PFSK-1 (cell line): ENCODE data around the gene HOXC4.

ENCODE experiments used
- FOXP2 ChIP-seq: optimal IDR thresholded peaks from 2 replicates; pipeline ENCODE3; 2011; ENCODE audit warnings: borderline replicate concordance, control low read depth, inconsistent platforms; ENCODE audit not compliant: insufficient read depth; ENCODE audit errors: extremely low read length, extremely low read depth
- POLR2AphosphoS5 ChIP-seq: IDR thresholded peaks from 2 replicates; pipeline ENCODE4 v1.6.1; 2012; ENCODE audit warnings: low read depth, mild to moderate bottlenecking, control low read depth, low read length, moderate library complexity
- SIN3A ChIP-seq: IDR thresholded peaks from 2 replicates; pipeline ENCODE4 v1.6.1; 2012; ENCODE audit warnings: mild to moderate bottlenecking, low read length, moderate library complexity, borderline replicate concordance; ENCODE audit not compliant: insufficient read depth
- TAF1 ChIP-seq: IDR thresholded peaks from 2 replicates; pipeline ENCODE4 v1.6.1; 2012; ENCODE audit warnings: low read length, control low read depth, borderline replicate concordance; ENCODE audit not compliant: insufficient read depth
- TF ChIP-seq, protein P1 (sequence below), 2 experiments: IDR thresholded peaks; 2 replicates each; pipeline versions ENCODE4 v1.6.1 to v1.8.0; 2011 to 2012; ENCODE audit warnings: low read depth in 2 of 2, low read length in 2 of 2, control low read depth in 1 of 2, inconsistent platforms in 1 of 2, mild to moderate bottlenecking in 1 of 2, moderate library complexity in 1 of 2; ENCODE audit not compliant: insufficient read depth in 1 of 2

Gene HOXC4

DNA sequence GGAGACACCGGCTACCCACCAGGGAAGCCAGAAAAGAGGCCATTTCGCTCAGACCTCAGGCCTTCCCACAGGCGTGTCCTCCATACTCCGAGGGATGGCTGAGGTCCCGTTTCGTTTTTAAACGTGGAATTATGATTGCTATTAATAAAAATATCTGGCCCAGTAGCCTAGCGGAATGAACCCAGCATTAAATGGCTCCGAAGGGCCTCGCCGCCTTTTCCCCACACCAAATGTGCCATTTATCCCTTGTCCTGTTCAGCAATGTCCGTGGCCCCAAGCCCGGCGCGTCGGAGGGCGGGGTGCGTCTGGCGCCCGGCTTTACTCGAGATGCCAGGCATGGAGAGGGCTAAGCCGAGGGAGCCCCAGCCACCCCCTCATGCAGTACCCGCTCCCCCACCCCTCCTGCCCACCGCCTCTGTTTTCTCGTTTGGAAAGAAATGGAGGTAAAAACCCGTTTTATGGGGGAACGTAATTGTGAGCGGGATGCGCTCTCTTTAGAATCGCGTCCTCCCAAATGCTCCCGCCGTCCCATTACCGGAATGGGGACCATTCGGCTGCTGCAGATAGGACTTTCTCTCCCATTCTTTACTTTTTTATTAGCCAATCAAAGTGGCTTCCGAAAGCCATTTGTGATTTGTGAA, 39.1 kb upstream of the HOXC4 start:
- TF ChIP-seq, protein P1, sequence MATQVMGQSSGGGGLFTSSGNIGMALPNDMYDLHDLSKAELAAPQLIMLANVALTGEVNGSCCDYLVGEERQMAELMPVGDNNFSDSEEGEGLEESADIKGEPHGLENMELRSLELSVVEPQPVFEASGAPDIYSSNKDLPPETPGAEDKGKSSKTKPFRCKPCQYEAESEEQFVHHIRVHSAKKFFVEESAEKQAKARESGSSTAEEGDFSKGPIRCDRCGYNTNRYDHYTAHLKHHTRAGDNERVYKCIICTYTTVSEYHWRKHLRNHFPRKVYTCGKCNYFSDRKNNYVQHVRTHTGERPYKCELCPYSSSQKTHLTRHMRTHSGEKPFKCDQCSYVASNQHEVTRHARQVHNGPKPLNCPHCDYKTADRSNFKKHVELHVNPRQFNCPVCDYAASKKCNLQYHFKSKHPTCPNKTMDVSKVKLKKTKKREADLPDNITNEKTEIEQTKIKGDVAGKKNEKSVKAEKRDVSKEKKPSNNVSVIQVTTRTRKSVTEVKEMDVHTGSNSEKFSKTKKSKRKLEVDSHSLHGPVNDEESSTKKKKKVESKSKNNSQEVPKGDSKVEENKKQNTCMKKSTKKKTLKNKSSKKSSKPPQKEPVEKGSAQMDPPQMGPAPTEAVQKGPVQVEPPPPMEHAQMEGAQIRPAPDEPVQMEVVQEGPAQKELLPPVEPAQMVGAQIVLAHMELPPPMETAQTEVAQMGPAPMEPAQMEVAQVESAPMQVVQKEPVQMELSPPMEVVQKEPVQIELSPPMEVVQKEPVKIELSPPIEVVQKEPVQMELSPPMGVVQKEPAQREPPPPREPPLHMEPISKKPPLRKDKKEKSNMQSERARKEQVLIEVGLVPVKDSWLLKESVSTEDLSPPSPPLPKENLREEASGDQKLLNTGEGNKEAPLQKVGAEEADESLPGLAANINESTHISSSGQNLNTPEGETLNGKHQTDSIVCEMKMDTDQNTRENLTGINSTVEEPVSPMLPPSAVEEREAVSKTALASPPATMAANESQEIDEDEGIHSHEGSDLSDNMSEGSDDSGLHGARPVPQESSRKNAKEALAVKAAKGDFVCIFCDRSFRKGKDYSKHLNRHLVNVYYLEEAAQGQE (IDR thresholded peaks at IDR 0.05; ENCODE audit: insufficient read depth in 1 of 2, low read depth in 2 of 2, low read length in 2 of 2): no peak
- TF ChIP-seq SIN3A (no peak), POLR2AphosphoS5 (no peak), FOXP2 (no peak), TAF1 (no peak)

DNA sequence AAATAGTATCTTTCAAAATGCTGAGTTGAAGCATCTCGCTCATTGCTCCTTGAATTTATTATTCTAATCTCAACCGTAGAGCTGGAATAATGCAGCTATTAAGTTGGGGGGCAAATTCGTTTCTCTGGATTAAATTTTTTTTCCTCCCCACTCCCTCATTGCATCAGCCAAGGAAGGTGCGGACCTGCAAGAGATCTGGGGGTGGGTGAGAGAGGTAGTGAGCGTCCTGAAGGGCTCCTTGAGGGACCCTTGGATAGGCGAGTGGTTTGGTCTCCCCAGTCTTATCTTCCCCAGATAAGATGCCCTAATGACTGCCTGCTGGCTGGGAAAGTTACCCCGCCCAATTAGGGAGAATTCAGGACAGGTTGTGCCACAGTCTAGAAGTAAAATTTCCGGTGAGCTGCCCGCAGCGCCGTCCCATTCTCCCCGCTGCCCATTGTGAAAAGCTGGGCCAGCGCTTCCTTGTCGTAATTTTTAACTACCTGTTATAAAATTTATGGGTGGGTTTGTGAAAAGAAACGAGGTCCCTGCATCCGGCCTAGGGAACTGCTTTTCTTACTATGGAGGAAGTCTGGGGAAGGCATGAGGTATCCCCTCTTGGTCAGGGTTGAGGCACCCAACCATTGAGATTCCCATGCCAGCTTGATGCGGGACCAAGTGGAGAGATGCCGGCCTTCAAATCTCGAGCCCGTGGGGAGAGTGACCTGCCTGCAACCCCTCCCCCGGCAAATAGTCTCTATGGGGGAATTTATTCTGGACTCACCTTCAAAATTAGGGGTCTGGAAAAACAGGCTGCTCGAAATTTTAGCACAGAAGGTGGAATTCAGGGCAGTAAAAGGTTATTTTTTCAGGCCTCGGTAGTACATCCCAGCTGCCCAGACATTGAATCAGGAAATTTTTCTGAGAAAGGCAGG, 38.4 kb upstream of the HOXC4 start:
- TF ChIP-seq, protein P1 (IDR thresholded peaks at IDR 0.05; ENCODE audit: insufficient read depth in 1 of 2, low read depth in 2 of 2, low read length in 2 of 2): no peak
- TF ChIP-seq TAF1: no peak
- no peak for TF ChIP-seq SIN3A
- TF ChIP-seq POLR2AphosphoS5: no peak
- TF ChIP-seq FOXP2: no peak

DNA sequence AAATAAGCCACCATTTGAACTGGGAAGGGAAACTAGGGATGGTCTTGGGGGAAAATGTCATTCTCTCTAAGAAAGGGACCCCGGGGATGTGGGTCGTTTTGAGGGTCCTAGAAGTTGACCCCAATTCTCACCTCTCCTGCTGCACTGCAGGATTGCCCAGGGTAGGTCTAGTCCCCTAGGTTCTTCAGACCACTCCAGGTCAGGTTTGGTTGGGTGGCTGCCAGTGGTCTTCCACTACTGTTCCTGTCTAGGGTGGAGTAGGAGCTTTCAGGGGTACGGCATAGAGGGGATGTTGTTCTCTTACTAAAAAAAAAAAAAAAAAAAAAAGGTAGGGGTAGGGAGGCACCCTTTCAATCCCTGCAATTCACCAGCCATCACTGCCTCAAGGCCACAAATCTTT, 37.6 kb upstream of the HOXC4 start:
- TF ChIP-seq POLR2AphosphoS5 (no peak), FOXP2 (no peak), TAF1 (no peak), SIN3A (no peak)
- TF ChIP-seq, protein P1 (IDR thresholded peaks at IDR 0.05; ENCODE audit: insufficient read depth in 1 of 2, low read depth in 2 of 2, low read length in 2 of 2): no peak

DNA sequence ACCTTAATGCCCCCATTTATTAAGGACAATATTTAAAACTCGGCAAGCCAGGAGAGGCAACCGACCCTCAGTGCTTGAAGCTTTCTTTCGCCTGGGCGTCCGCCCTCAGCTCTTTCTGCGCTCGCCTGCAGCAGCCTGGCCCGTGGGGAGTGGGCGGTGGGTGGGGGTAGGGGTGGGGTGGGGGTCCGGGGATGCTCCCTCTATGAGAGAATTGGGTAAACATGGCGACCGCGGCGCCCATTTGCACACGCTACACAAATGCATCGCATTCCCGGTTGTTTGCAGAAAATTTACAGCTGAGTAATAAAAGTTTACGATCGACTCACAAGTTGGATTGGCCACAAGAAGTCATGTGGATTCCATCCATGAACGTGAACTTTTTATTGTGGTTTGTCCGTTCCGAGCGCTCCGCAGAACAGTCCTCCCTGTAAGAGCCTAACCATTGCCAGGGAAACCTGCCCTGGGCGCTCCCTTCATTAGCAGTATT, 37.1 kb upstream of the HOXC4 start:
- TF ChIP-seq FOXP2: no peak
- no peak for TF ChIP-seq TAF1
- no peak for TF ChIP-seq POLR2AphosphoS5
- TF ChIP-seq SIN3A: no peak
- TF ChIP-seq, protein P1 (IDR thresholded peaks at IDR 0.05; ENCODE audit: insufficient read depth in 1 of 2, low read depth in 2 of 2, low read length in 2 of 2): no peak
